Measurements from ENCODE around the gene PRKAG1.

Gene PRKAG1

DNA sequence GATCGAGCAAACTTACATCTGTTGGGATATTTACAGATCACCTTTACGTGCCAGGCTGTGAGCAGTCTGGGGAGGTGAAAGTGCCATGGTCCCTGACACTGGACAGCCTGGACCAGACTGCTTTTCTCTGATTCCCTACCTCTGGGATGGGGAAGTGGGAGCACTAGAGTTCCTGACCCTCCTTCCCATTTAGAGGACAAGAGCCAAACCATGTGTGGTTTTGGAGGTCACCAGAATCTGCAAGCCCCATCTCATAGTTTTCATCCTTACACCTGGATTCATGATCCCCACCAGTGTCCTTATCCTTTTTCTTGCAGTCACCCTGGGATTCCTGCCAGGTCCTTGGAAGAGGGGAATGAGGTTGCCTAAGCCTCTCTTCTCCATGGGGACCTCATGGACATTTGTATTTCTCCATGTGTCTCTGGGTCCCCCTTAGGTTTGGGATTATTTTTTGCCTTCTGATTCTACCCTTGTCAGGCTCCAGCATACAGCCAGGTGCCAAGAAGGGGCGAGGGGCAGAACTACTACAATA lies 45.6 kb downstream of the PRKAG1 start:
- no peak overlapping the region for H3K4me3 ChIP-seq (ENCODE audit: low read depth, low read length)
- TF ChIP-seq, protein P1, sequence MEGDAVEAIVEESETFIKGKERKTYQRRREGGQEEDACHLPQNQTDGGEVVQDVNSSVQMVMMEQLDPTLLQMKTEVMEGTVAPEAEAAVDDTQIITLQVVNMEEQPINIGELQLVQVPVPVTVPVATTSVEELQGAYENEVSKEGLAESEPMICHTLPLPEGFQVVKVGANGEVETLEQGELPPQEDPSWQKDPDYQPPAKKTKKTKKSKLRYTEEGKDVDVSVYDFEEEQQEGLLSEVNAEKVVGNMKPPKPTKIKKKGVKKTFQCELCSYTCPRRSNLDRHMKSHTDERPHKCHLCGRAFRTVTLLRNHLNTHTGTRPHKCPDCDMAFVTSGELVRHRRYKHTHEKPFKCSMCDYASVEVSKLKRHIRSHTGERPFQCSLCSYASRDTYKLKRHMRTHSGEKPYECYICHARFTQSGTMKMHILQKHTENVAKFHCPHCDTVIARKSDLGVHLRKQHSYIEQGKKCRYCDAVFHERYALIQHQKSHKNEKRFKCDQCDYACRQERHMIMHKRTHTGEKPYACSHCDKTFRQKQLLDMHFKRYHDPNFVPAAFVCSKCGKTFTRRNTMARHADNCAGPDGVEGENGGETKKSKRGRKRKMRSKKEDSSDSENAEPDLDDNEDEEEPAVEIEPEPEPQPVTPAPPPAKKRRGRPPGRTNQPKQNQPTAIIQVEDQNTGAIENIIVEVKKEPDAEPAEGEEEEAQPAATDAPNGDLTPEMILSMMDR (IDR thresholded peaks at IDR 0.05; ENCODE audit: low read depth, low read length), result no peak

DNA sequence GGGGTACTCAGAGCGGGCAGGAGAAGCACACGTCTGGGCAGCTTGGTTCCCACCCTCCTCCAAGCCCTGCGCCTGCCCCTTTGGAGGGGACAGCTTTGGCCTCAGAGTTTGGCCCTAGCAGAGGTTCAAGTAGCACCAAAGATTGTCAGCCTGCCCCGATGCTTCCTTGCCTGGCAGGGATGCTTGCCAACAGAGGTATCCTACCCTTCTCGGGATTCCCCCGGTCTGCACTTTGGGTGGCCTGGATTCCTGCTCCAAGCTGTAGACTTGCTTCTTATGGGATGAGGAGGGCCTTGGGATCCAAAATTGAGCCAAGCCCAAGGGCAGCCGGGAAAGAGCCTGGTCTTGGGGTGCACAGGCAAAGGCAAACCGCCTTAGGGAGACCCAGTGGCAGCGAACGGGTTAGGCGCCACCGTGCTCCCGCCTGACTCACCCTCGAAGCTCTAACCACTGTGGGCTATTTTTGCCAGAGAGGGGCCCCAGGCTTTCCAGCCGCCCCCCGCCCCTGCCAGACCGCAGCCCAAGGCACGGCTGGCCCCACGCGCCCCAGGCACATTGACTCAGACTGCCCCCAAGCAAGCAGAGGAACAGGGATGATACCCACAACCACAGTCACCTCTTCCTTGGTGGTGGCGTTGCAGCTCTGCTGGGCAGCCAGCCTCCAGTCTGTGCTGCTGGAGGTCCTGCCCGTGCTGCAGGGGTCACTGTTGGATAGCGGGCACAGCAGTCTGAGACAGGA lies 46.2 kb downstream of the PRKAG1 start:
- TF ChIP-seq, protein P1 (IDR thresholded peaks at IDR 0.05; ENCODE audit: low read depth, low read length), result no peak
- no peak overlapping the region for H3K4me3 ChIP-seq (ENCODE audit: low read depth, low read length)

DNA sequence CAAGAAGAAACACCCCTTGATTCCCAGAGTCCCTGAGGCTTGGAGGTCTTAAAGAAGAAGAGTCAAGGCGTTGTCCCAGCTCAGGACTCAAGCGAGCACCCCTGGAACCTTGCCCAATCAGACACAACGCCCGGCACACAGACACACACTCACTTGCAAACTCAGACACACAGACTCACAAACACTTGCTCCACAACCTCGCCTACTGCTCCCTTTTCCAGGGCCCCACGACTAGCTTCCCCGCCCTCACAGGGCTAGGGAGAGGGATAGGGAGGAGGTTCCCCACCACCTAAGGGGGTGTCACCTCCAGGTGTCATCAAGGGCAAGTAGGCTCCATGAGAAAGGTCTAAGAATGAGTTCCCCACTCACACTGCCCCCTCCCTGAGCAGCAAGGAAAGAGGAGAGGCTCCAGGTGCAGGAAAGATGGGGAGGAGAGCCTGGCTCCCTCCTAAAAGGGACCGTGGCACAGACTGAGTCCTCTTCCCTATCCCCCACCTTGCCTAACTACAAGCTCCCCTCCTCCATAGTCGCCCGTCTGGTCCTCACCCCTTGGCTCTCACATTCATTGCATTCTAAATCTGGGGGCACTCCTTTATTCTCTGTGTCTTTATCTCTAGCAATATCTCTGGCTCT lies 47.8 kb downstream of the PRKAG1 start:
- no peak overlapping the region; the same call in 1 of the 2 replicates for H3K4me3 ChIP-seq (ENCODE audit: low read depth, low read length)

DNA sequence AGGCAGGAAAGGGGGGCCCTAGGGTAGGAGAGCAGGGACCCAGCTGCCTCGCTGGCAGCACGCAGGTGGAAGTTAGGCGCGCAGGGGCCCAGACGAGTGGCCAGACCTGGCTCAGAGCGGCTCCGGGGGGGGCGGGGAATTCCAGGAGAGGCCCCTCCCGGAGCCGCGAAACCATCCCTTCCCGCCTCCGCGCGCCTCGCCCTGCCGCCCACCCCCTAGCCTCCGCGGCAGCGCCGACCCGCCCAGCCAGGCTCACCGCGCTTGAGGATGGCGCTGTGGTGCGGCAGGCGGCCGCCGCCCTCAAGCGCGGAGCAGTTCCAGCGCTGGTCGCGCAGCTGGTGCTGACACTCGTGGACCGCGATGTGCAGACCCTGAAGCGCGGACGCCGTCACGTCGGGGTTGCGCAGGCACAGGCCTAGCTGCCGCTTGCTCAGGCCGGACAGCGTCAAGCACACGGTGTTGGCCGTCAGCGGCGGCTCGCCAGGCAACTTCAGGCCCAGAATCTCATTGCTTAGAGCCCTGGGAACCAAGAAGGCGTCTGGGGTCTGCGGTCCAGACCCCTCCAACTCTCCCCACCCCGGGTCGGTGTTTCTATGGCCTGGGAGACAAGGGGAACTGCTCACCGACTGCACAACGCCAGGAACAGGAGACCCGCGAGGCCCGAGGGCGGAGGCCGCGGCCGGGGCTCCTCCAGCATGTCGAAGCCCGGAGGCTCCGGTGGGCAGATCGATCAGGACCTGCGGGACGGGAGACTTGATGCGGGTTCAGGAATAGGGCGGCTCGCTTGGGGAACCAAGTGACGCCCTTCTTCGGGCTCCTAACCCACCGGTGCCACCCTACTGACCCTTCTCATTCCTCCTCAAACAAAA lies 48.5 kb downstream of the PRKAG1 start:
- H3K4me3 ChIP-seq (ENCODE audit: low read depth, low read length), result no peak overlapping the region
- TF ChIP-seq, protein P1 (IDR thresholded peaks at IDR 0.05; ENCODE audit: low read depth, low read length), result no peak

More for the DNA sequence above, 47.8 kb downstream of the PRKAG1 start:
- TF ChIP-seq, protein P1 (IDR thresholded peaks at IDR 0.05; ENCODE audit: low read depth, low read length), result no peak

DNA sequence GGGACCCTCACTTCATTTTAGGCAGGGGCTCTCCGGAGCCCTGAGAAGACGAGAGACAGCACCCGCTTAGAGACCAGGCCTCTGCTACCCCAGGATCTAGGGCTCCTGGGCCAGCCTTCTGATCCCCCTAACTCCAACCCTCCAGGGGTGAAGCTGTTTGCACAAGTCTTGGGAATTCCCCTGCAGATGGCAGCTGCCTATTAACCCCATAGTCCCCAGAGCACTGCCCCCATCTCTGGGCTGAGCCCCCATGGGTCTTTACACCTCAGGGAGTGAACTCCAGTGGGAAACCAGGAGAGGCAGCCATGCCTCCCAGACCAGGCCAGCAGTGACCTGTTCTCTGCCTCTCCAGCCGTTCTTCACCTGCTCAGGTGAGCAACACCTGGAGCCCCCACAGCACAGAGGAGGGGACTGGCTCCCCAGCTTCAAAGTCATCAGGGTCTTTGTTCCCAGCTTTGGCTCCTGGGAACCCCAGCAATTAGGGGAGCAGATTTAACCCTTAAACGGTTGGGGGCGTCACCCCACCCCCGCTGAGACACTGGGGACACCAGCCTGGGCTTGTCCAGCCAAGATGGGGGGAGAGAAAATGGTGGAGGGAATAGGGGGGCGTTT lies 49.3 kb downstream of the PRKAG1 start:
- H3K4me3 ChIP-seq (ENCODE audit: low read depth, low read length), result no peak overlapping the region
- TF ChIP-seq, protein P1 (IDR thresholded peaks at IDR 0.05; ENCODE audit: low read depth, low read length), result no peak

DNA sequence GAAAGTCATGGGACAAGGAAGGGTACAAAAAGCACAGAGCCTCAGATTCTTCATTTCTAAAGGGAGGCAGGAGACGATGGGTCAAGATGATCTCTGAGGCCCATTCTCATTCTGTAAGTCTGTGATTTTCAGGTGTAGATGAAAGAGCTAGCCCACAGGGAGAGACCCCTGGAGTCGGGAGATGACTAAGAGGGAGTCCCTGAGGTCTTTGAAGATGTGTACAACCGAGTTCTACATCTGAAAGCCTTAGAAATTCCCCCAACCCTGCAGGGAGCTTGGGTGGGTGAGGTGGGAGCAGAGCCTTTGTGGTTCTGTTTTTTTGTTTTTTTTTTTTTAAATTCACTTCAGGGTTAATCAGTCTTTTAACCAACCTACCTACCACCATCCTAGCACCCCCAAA lies 50.1 kb downstream of the PRKAG1 start:
- no peak overlapping the region for H3K4me3 ChIP-seq (ENCODE audit: low read depth, low read length)
- TF ChIP-seq, protein P1 (IDR thresholded peaks at IDR 0.05; ENCODE audit: low read depth, low read length), result no peak

Data from WI38 (cell line).